Esophagus muscularis mucosa (tissue), 4 donors: ENCODE data around the gene TMX1. TPM values are rescaled to one million over a fixed set of nuclear protein-coding genes. Genes with fewer than 3 reads are reported as not detected.

ENCODE experiments used
- DNase-seq: peaks from one replicate; pipeline ENCODE4 v3.0.0-alpha.2; 2017; ENCODE audit errors: extremely low spot score
- H3K27ac ChIP-seq, 4 donors: fragments of 200-600 bp; sonication (generic); replicated peaks in 1 of 4; 1 replicate in 3 of 4; 2 replicates in 1 of 4; pipeline ENCODE4 v1.5.1; 2016 to 2019; ENCODE audit warnings: mild to moderate bottlenecking in 1 of 4
- H3K27me3 ChIP-seq, 4 donors: fragments of 200-600 bp; sonication (generic); one replicate each; pipeline versions ENCODE4 v1.5.1 to v1.6.0; 2016 to 2019
- H3K36me3 ChIP-seq, 4 donors: fragments of 200-600 bp; sonication (generic); one replicate each; pipeline ENCODE4 v1.5.1; 2016 to 2019
- H3K4me1 ChIP-seq, 4 donors: fragments of 200-600 bp; sonication (generic); one replicate each; pipeline ENCODE4 v1.5.1; 2016 to 2019
- H3K4me3 ChIP-seq, 4 donors: fragments of 200-600 bp; sonication (generic); 1 replicate in 2 of 4; 2 replicates in 2 of 4; pipeline ENCODE4 v1.5.1; 2016 to 2019; ENCODE audit warnings: mild to moderate bottlenecking in 4 of 4, moderate library complexity in 1 of 4
- H3K9me3 ChIP-seq, 4 donors: fragments of 200-600 bp; sonication (generic); 1 replicate in 3 of 4; 2 replicates in 1 of 4; pipeline ENCODE4 v1.5.1; 2016 to 2019
- EP300 ChIP-seq: sonication (generic); formaldehyde crosslinking; IDR thresholded peaks from one replicate; pipeline ENCODE4 v1.6.1; 2017; ENCODE audit warnings: antibody characterized with exemption
- POLR2A ChIP-seq: fragments of 450-650 bp; IDR thresholded peaks from one replicate; pipeline ENCODE4 v1.6.1; 2017; ENCODE audit warnings: antibody characterized with exemption, moderate library complexity, mild to moderate bottlenecking, low read depth
- POLR2AphosphoS5 ChIP-seq, 2 donors: sonication (generic); formaldehyde crosslinking; IDR thresholded peaks; one replicate each; pipeline ENCODE4 v1.6.1; 2017; ENCODE audit warnings: antibody characterized with exemption in 2 of 2
- WGBS: methylation state at CpG from one replicate; pipeline ENCODE4 v1.1.5; 2018; 5-methylcytosine and 5-hydroxymethylcytosine counted together
- intact Hi-C: fragments of 100-400 bp; cut with DNase I; formaldehyde crosslinking; loops from one replicate; pipeline ENCODE4 v1.15.1; 2023
- total RNA-seq, 4 donors: library from RNA; depleted of rRNA; stranded (reverse); fragments of >200 nt; gene quantifications; one replicate each; pipeline versions ENCODE4 v1.1.0 to v1.2.1, GENCODE V29; 2016
- TF ChIP-seq, protein P1 (sequence below), 3 experiments: fragments of 200-600 bp in 2 of 3; fragments of 450-650 bp in 1 of 3; sonication (generic) in 2 of 3; IDR thresholded peaks; one replicate each; pipeline ENCODE4 v1.5.1; 2017 to 2019; ENCODE audit warnings: antibody characterized with exemption in 3 of 3, mild to moderate bottlenecking in 2 of 3, moderate library complexity in 1 of 3

Gene TMX1
- total RNA-seq, 4 donors from 2014 or later = 17.6 to 24.1 (median 22.6) TPM

DNA sequence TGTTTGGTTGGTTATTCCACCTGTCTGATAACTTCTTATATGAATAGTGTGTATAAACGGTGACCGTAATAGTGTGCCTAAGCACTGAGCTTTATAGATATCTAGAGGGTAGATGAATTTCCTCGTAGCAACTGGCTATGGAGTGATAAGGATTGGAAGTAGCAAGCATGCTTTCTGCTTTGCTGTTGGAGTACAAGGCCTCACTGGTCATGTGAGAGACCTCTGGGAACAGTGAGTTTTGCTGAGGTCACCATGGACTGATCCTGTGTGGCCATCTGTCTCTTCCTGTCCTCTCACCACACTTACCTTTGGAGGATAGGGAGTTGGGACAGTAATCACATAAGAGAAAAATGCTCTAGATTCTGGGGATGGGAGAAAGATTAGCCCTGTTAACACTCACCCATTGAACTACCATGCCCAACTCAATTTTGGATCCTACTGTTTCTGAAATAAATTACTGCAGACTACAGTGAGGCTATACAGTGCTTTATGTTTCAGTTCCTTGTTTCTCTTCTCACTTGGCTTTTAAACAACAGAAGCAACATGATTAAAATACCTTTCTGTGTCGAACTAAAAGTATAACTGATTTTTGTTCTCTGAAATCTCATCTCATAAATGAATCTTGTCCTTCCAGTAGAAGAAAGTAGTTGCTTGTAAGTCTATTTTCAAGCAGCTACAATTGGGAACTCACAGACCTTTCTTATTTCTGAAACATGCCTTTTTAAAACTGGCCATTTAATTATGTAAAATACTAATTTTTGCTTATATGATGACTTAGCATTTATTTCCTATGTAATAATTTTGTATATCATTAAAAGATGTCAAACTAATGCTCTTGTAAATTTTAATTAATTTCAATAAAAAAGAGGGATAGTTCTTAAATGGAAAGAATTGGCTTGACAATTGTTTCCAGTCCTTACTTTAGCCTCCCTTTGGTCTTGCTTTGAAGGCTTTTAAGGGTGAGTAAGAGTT lies 8.3 kb downstream of the TMX1 start:
- H3K36me3 ChIP-seq = peaks cover 22 to 74% (median 52%) of the 10 kb centered on the region in 4 donors
- no peaks in the 10 kb centered on the region for H3K27me3 ChIP-seq
- TF ChIP-seq POLR2A (no peak), POLR2AphosphoS5 (IDR thresholded peaks at IDR 0.05) (no peak), EP300 (no peak)
- TF ChIP-seq, protein P1, sequence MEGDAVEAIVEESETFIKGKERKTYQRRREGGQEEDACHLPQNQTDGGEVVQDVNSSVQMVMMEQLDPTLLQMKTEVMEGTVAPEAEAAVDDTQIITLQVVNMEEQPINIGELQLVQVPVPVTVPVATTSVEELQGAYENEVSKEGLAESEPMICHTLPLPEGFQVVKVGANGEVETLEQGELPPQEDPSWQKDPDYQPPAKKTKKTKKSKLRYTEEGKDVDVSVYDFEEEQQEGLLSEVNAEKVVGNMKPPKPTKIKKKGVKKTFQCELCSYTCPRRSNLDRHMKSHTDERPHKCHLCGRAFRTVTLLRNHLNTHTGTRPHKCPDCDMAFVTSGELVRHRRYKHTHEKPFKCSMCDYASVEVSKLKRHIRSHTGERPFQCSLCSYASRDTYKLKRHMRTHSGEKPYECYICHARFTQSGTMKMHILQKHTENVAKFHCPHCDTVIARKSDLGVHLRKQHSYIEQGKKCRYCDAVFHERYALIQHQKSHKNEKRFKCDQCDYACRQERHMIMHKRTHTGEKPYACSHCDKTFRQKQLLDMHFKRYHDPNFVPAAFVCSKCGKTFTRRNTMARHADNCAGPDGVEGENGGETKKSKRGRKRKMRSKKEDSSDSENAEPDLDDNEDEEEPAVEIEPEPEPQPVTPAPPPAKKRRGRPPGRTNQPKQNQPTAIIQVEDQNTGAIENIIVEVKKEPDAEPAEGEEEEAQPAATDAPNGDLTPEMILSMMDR (IDR thresholded peaks at IDR 0.05) = no peak
- intact Hi-C loops = no loop called here
- H3K27ac ChIP-seq = no peak overlapping the region
- peaks cover 0 to 2% (median 0%) of the 10 kb centered on the region in 4 donors for H3K4me1 ChIP-seq
- DNase-seq = no peak
- H3K9me3 ChIP-seq = no peaks in the 10 kb centered on the region
- H3K4me3 ChIP-seq = no peak overlapping the region
- 93% methylated on average over 4 of the region's 4 CpGs for WGBS

DNA sequence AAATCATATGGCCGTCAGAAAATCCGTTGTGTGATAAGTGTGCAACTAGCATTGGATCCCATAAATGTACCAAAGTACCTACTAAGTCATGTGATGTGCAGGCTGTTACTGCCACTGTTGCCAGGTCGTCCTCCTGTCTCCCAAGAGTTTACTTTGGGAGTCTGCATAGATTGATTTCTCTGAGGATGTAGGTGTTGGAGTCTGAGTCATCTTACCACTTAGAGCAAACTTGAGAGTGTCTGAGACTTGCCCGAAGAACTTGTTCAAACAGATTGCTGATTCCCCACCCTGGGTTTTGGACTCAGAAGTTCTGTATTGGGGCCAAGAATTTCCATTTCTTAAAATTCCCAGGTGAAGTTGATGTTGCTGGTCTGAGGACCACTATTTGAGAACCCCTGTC lies 11.4 kb downstream of the TMX1 start:
- 90% methylated on average over 4 of the region's 4 CpGs for WGBS
- Histone ChIP-seq H3K9me3 (no peaks in the 10 kb centered on the region), H3K4me1 (no peaks in the 10 kb centered on the region), H3K27me3 (no peaks in the 10 kb centered on the region), H3K36me3 (peaks cover 22 to 81% (median 59%) of the 10 kb centered on the region in 4 donors), H3K4me3 (no peak overlapping the region), H3K27ac (no peak overlapping the region)
- intact Hi-C loops = no loop called here
- no peak for DNase-seq
- TF ChIP-seq, protein P1 (IDR thresholded peaks at IDR 0.05) = no peak
- TF ChIP-seq POLR2AphosphoS5 (IDR thresholded peaks at IDR 0.05) = no peak
- no peak for TF ChIP-seq EP300
- TF ChIP-seq POLR2A = no peak

DNA sequence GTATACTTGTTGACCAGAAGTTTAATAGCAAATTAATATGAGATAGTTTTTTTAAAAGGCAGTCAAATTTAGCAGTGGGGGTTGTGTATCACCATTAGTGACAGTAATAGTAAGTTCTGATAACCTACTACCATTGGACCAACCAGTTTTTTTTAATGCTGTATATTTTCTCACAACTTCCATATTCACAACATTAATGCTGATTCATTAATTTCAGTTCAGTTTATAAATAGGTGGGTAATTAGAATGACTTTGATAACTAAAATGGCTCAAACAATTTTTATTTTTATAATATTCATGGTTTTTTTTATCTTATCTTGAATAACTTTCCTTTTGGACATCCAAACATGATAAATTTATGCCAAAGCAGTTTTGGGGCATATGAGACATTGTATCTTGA lies 13.8 kb downstream of the TMX1 start:
- no peaks in the 10 kb centered on the region for H3K27me3 ChIP-seq
- no peak overlapping the region for H3K4me3 ChIP-seq
- peaks cover 14 to 87% (median 58%) of the 10 kb centered on the region in 4 donors for H3K36me3 ChIP-seq
- H3K9me3 ChIP-seq = no peaks in the 10 kb centered on the region
- TF ChIP-seq POLR2A (no peak), POLR2AphosphoS5 (IDR thresholded peaks at IDR 0.05) (no peak), EP300 (no peak)
- TF ChIP-seq, protein P1 (IDR thresholded peaks at IDR 0.05) = no peak
- H3K27ac ChIP-seq = no peak overlapping the region
- no peaks in the 10 kb centered on the region for H3K4me1 ChIP-seq
- DNase-seq = no peak
- intact Hi-C loops = no loop called here

DNA sequence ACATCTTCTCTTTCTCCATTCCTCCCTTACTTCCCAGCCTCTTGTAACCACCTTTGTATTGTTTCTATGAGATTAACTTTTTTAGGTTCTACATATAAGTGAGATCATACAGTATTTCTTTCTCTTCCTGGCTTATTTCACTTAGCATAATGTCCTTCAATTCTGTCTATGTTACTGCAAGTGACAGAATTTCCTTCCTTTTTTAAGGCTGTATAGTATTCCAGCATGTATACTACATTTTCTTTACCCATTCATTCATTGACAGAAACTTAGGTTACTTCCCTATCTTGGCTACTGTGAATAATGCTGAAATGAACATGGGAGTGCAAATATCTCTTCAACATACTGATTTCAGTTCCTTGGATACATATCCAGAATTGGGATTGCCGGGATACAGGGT lies 18.2 kb downstream of the TMX1 start:
- no peak for TF ChIP-seq EP300
- H3K36me3 ChIP-seq = peaks cover 0 to 61% (median 21%) of the 10 kb centered on the region in 4 donors
- WGBS = 98% methylated on average over 1 of the region's 1 CpG

DNA sequence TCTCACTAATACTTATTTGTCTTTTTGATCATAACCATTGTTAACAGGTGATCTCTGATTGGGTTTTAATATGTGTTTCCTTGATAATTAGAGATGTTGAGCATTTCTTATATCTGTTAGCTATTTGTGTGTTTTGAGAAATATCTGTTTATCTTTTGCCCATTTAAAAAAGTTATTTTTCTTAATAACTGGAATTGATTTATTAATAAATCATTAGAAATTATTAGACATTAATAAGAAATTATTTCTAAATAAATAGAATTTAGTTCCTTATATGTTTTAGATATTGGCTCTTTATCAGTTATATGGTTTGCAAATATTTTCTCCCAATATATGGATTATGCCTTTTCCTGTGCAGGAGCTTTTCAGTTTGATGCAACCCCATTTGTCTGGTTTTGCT lies 18.7 kb downstream of the TMX1 start:
- H3K9me3 ChIP-seq = no peaks in the 10 kb centered on the region
- no peaks in the 10 kb centered on the region for H3K27me3 ChIP-seq
- intact Hi-C loops = no loop called here
- TF ChIP-seq POLR2A = no peak
- TF ChIP-seq POLR2AphosphoS5 (IDR thresholded peaks at IDR 0.05) = no peak
- no peak for TF ChIP-seq EP300
- TF ChIP-seq, protein P1 (IDR thresholded peaks at IDR 0.05) = no peak
- H3K27ac ChIP-seq = no peak overlapping the region
- peaks cover 0 to 56% (median 19%) of the 10 kb centered on the region in 4 donors for H3K36me3 ChIP-seq
- no peaks in the 10 kb centered on the region for H3K4me1 ChIP-seq
- no peak overlapping the region for H3K4me3 ChIP-seq
- no peak for DNase-seq

More for the DNA sequence above, 18.2 kb downstream of the TMX1 start:
- DNase-seq = no peak
- Histone ChIP-seq H3K9me3 (no peaks in the 10 kb centered on the region), H3K27me3 (no peaks in the 10 kb centered on the region), H3K27ac (no peak overlapping the region), H3K4me1 (no peaks in the 10 kb centered on the region), H3K4me3 (no peak overlapping the region)
- intact Hi-C loops = no loop called here
